SH-SY5Y (cell line): Measurements from ENCODE around the gene PPP2R2B.

ENCODE experiments used
- GATA2 ChIP-seq: IDR thresholded peaks from 2 replicates; pipeline ENCODE4 v1.6.1; 2011; ENCODE audit warnings: mild to moderate bottlenecking, low read depth, low read length
- GATA3 ChIP-seq: IDR thresholded peaks from 2 replicates; pipeline ENCODE4 v1.6.1; 2011; ENCODE audit warnings: low read depth, mild to moderate bottlenecking, low read length, moderate library complexity

- no peak for TF ChIP-seq GATA2
- TF ChIP-seq GATA3, result no peak
Observed at GRCh38 chr5:146880966-146881365, 2.4 kb upstream of the PPP2R2B start.
